NT2/D1 (cell line): Measurements from ENCODE around the gene RASA2.

ENCODE experiments used
- YY1 ChIP-seq: IDR thresholded peaks from 2 replicates; pipeline ENCODE4 v1.6.1; 2011; ENCODE audit not compliant: insufficient read length, insufficient read depth
- ZNF274 ChIP-seq: IDR thresholded peaks from 2 replicates; pipeline ENCODE4 v1.6.1; 2011; ENCODE audit warnings: mild to moderate bottlenecking, low read depth, low read length

GRCh38 chr3:141546081-141546480 is 59.3 kb downstream of the RASA2 start:
- no peak for TF ChIP-seq ZNF274
- no peak for TF ChIP-seq YY1
